ENCODE data around the gene SYNE3. TPM values are rescaled to one million over a fixed set of nuclear protein-coding genes. Genes with fewer than 3 reads are reported as not detected.

The SYNE3 gene
- total and polyA plus RNA-seq, 10 of the 15 experiments (the other 5 are each of a cell fraction or from before 2014, with no cell fraction given) = 1.4 to 44.1 (median 13.4) TPM

DNA sequence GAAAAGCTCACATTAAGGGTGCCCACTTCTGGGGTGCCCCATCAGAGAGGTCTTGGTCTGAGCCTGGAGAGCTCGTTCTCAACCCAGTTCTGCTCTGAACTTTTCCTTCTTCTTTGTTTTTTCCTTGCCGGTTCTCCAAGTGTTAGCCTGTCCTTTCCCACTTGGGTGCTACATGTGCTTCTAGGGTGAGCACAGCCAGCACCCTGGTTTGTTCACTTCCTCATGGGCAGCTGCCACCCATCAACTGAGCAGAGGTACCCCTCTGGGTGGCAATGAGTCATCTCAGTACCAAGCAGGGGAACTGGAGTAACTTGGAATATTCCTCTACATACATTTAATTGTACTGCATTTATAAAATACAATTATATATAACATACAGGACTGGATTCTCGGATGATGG, 3.9 kb upstream of the SYNE3 start:
- TF ChIP-seq IKZF2 (IDR thresholded peaks at IDR 0.05) (peak in 1 of 2 experiments; percentile 32; a peak in 1 of 4 replicates), SMC3 (IDR thresholded peaks at IDR 0.05; ENCODE audit: borderline replicate concordance, low read length) (no peak), SPI1 (IDR thresholded peaks at IDR 0.05; ENCODE audit: borderline replicate concordance, insufficient read depth, low read depth, low read length) (peak; percentile 44; the same call in 1 of the 2 replicates)
- Histone ChIP-seq H3K36me3 (ENCODE audit: control insufficient read depth in 2 of 2, insufficient read depth in 2 of 2, low read length in 1 of 2) (no peaks in the 10 kb centered on the region), H3K9ac (ENCODE audit: control insufficient read depth, insufficient read depth, low read length) (no peak overlapping the region), H3K79me2 (ENCODE audit: control insufficient read depth, insufficient read depth, low read length) (peaks cover 13% of the 10 kb centered on the region), H3K4me2 (ENCODE audit: control insufficient read depth, insufficient read depth) (peak overlapping the region; percentile 98; the same call in 1 of the 2 replicates), H3K27me3 (replicated peaks in 1 of 2; ENCODE audit: control insufficient read depth in 2 of 2, insufficient read depth in 2 of 2, low read length in 1 of 2) (no peaks in the 10 kb centered on the region), H2AFZ (ENCODE audit: control insufficient read depth, low read depth, low read length) (no peak overlapping the region), H3K4me1 (ENCODE audit: control insufficient read depth, insufficient read depth, low read length) (peaks cover 39% of the 10 kb centered on the region), H3K9me3 (replicated peaks; ENCODE audit: control insufficient read depth, insufficient read depth, low read length) (no peaks in the 10 kb centered on the region), H4K20me1 (ENCODE audit: control insufficient read depth, insufficient read depth) (no peaks in the 10 kb centered on the region), H3K27ac (ENCODE audit: control insufficient read depth, insufficient read depth) (peak overlapping the region; percentile 80; the same call in 1 of the 2 replicates), H3K4me3 (no peak overlapping the region; the same call in 1 of the 2 replicates)
- ChIA-PET SMC1A (ENCODE audit: uncharacterized antibody, unreplicated experiment) (interaction anchor here (0.8 to 7.3 kb wide), 10 partner anchors 9 to 85 kb away, joined by 3 to 107 read pairs (median 4); no protein-coding TSS in a partner anchor), CTCF (interaction anchor here (0.6 to 18.0 kb wide), 9 partner anchors 9 to 586 kb away, joined by 3 to 525 read pairs (median 6); partner anchors contain the start of gene GLRX5), POLR2A (interaction anchor here (0.9 to 11.3 kb wide), 3 partner anchors 11 to 68 kb away, joined by 3 to 276 read pairs (median 4); no protein-coding TSS in a partner anchor), RAD21 (ENCODE audit: unreplicated experiment) (interaction anchor here (1.2 to 2.7 kb wide), 7 partner anchors 9 to 80 kb away, joined by 3 to 22 read pairs (median 4); no protein-coding TSS in a partner anchor)
- no peak for ATAC-seq
- WGBS (ENCODE audit: insufficient coverage, insufficient replicate concordance, low lambda C conversion rate, missing lambda C conversion rate) = 19% methylated on average over 3 of the region's 3 CpGs
- no peak for DNase-seq (ENCODE audit: low read depth, low spot score)
- in situ Hi-C loops (cut with MboI) (no loop called here), intact Hi-C loops (cut with micrococcal nuclease; ENCODE audit: unreplicated experiment) (no loop called here)
- BruUV-seq (replicated peaks) = no TSS peak
- FAIRE-seq = no peak

DNA sequence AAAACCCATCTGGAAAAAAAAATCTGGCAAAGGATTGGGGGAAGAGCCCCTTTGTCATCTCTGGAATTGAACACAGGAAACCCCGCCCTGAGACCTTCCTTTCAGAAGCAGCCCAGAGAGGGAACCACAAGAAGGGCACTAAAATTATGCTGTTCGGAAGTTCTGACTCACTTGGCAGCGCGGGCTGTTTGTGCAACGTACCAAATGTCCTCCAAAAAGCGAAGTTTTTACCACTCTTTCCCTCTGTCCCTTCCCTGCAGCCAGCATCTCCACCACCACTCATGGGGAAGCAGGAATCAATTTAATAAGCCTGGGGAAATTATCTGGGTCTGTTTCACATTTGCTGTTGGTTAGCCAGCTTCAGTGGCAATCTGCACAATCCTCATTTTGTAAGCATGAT, 3.2 kb upstream of the SYNE3 start:
- Histone ChIP-seq H3K4me3 (peak overlapping the region; percentile 53), H4K20me1 (ENCODE audit: control insufficient read depth, insufficient read depth) (no peaks in the 10 kb centered on the region), H3K79me2 (ENCODE audit: control insufficient read depth, insufficient read depth, low read length) (peaks cover 19% of the 10 kb centered on the region), H3K27me3 (replicated peaks in 1 of 2; ENCODE audit: control insufficient read depth in 2 of 2, insufficient read depth in 2 of 2, low read length in 1 of 2) (no peaks in the 10 kb centered on the region), H3K4me1 (ENCODE audit: control insufficient read depth, insufficient read depth, low read length) (peaks cover 45% of the 10 kb centered on the region), H3K36me3 (ENCODE audit: control insufficient read depth in 2 of 2, insufficient read depth in 2 of 2, low read length in 1 of 2) (no peaks in the 10 kb centered on the region), H3K9me3 (replicated peaks; ENCODE audit: control insufficient read depth, insufficient read depth, low read length) (no peaks in the 10 kb centered on the region), H3K4me2 (ENCODE audit: control insufficient read depth, insufficient read depth) (peak overlapping the region; percentile 98), H3K9ac (ENCODE audit: control insufficient read depth, insufficient read depth, low read length) (peak overlapping the region; percentile 53), H2AFZ (ENCODE audit: control insufficient read depth, low read depth, low read length) (peak overlapping the region; percentile 87), H3K27ac (ENCODE audit: control insufficient read depth, insufficient read depth) (peak overlapping the region; percentile 80)
- BruUV-seq (replicated peaks) = no TSS peak
- RAD21 ChIA-PET (ENCODE audit: unreplicated experiment) = interaction anchor here (1.2 to 2.7 kb wide), 7 partner anchors 8 to 79 kb away, joined by 3 to 22 read pairs (median 4); no protein-coding TSS in a partner anchor
- in situ Hi-C loops (cut with MboI) (loop anchor here (10.0 kb wide), 1 partner anchor 1545 kb away; the partner anchor contains the start of gene ASB2), intact Hi-C loops (cut with micrococcal nuclease; ENCODE audit: unreplicated experiment) (no loop called here)
- SMC1A ChIA-PET (ENCODE audit: uncharacterized antibody, unreplicated experiment) = interaction anchor here (0.8 to 7.3 kb wide), 13 partner anchors 8 to 85 kb away, joined by 3 to 107 read pairs (median 7); no protein-coding TSS in a partner anchor
- 0% methylated on average over 6 of the region's 6 CpGs for WGBS (ENCODE audit: insufficient coverage, insufficient replicate concordance, low lambda C conversion rate, missing lambda C conversion rate)
- CTCF ChIA-PET = interaction anchor here (1.0 to 18.0 kb wide), 11 partner anchors 10 to 94 kb away, joined by 3 to 525 read pairs (median 5); partner anchors contain the start of gene GLRX5
- DNase-seq (ENCODE audit: low read depth, low spot score) (no peak), ATAC-seq (peak; percentile 34), FAIRE-seq (peak; percentile 83)
- POLR2A ChIA-PET = interaction anchor here (1.0 to 11.3 kb wide), 3 partner anchors 14 to 67 kb away, joined by 4 to 276 read pairs (median 8); no protein-coding TSS in a partner anchor
- no peak for TF ChIP-seq SMAD5 (IDR thresholded peaks at IDR 0.05; ENCODE audit: low read depth)
- TF ChIP-seq IKZF2 (IDR thresholded peaks at IDR 0.05) = peak in 1 of 2 experiments; percentile 46; a peak in 2 of 4 replicates
- TF ChIP-seq EP300 (IDR thresholded peaks at IDR 0.05; ENCODE audit: borderline replicate concordance in 1 of 2, control insufficient read depth in 1 of 2, low read depth in 2 of 2, low read length in 2 of 2) = no peak
- peak; percentile 17; the same call in 1 of the 2 replicates for TF ChIP-seq ATF7 (IDR thresholded peaks at IDR 0.05; ENCODE audit: low read depth)
- TF ChIP-seq RUNX3 (IDR thresholded peaks at IDR 0.05; ENCODE audit: low read length) = peak; percentile 89
- no peak for TF ChIP-seq NR2C1 (IDR thresholded peaks at IDR 0.05)
- TF ChIP-seq NR2C2 (IDR thresholded peaks at IDR 0.05; ENCODE audit: borderline replicate concordance, control insufficient read depth, insufficient read length, low read depth) = no peak
- TF ChIP-seq, protein P1, sequence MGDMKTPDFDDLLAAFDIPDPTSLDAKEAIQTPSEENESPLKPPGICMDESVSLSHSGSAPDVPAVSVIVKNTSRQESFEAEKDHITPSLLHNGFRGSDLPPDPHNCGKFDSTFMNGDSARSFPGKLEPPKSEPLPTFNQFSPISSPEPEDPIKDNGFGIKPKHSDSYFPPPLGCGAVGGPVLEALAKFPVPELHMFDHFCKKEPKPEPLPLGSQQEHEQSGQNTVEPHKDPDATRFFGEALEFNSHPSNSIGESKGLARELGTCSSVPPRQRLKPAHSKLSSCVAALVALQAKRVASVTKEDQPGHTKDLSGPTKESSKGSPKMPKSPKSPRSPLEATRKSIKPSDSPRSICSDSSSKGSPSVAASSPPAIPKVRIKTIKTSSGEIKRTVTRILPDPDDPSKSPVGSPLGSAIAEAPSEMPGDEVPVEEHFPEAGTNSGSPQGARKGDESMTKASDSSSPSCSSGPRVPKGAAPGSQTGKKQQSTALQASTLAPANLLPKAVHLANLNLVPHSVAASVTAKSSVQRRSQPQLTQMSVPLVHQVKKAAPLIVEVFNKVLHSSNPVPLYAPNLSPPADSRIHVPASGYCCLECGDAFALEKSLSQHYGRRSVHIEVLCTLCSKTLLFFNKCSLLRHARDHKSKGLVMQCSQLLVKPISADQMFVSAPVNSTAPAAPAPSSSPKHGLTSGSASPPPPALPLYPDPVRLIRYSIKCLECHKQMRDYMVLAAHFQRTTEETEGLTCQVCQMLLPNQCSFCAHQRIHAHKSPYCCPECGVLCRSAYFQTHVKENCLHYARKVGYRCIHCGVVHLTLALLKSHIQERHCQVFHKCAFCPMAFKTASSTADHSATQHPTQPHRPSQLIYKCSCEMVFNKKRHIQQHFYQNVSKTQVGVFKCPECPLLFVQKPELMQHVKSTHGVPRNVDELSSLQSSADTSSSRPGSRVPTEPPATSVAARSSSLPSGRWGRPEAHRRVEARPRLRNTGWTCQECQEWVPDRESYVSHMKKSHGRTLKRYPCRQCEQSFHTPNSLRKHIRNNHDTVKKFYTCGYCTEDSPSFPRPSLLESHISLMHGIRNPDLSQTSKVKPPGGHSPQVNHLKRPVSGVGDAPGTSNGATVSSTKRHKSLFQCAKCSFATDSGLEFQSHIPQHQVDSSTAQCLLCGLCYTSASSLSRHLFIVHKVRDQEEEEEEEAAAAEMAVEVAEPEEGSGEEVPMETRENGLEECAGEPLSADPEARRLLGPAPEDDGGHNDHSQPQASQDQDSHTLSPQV (IDR thresholded peaks at IDR 0.05) = no peak
- TF ChIP-seq BCL11A (IDR thresholded peaks at IDR 0.05; ENCODE audit: low read depth, low read length) = peak; percentile 45; the same call in 1 of the 2 replicates
- no peak for TF ChIP-seq LARP7 (IDR thresholded peaks at IDR 0.05)

All from GM12878 (cell line).